Breast epithelium (tissue), 4 donors: ENCODE data around the gene DPP4. TPM values are rescaled to one million over a fixed set of nuclear protein-coding genes. Genes with fewer than 3 reads are reported as not detected.
"Not testable (repeated sequence)": the region's sequence is repeated elsewhere in the genome, so short reads cannot be mapped to it uniquely, and the experiment has no call there.

Experiments
- DNase-seq, 2 donors: peaks; one replicate each; pipeline ENCODE4 v3.0.0-alpha.2; 2019; ENCODE audit warnings: low spot score in 2 of 2
- H3K27ac ChIP-seq, 2 donors: fragments of 200-600 bp; sonication (generic) in 1 of 2; one replicate each; pipeline ENCODE4 v1.5.1; 2016 to 2019; ENCODE audit warnings: mild to moderate bottlenecking in 1 of 2
- H3K27me3 ChIP-seq, 2 donors: fragments of 200-600 bp; sonication (generic) in 1 of 2; one replicate each; pipeline versions ENCODE4 v1.5.1 to v1.6.0; 2017 to 2019; ENCODE audit warnings: control low read depth in 1 of 2, mild to moderate bottlenecking in 1 of 2
- H3K36me3 ChIP-seq: fragments of 200-600 bp; one replicate; pipeline ENCODE4 v1.5.1; 2019
- H3K4me1 ChIP-seq, 2 donors: fragments of 200-600 bp; sonication (generic); one replicate each; pipeline ENCODE4 v1.5.1; 2016 to 2019; ENCODE audit warnings: control low read depth in 1 of 2
- H3K4me3 ChIP-seq, 3 donors: fragments of 200-600 bp; sonication (generic); 1 replicate in 2 of 3; 2 replicates in 1 of 3; pipeline ENCODE4 v1.5.1; 2016 to 2019; ENCODE audit warnings: mild to moderate bottlenecking in 3 of 3, moderate library complexity in 2 of 3
- H3K9me3 ChIP-seq, 2 donors: fragments of 200-600 bp; sonication (generic) in 1 of 2; one replicate each; pipeline ENCODE4 v1.5.1; 2016 to 2019; ENCODE audit warnings: control low read depth in 1 of 2
- CTCF ChIP-seq, 3 donors: fragments of 450-650 bp; IDR thresholded peaks; one replicate each; pipeline ENCODE4 v1.5.1; 2016 to 2017; ENCODE audit warnings: antibody characterized with exemption in 3 of 3, mild to moderate bottlenecking in 3 of 3, moderate library complexity in 3 of 3
- POLR2A ChIP-seq: fragments of 450-650 bp; IDR thresholded peaks from one replicate; pipeline ENCODE4 v1.6.1; 2016; ENCODE audit warnings: antibody characterized with exemption, mild to moderate bottlenecking, moderate library complexity
- POLR2AphosphoS5 ChIP-seq, 3 donors: sonication (generic); formaldehyde crosslinking; IDR thresholded peaks; one replicate each; pipeline ENCODE4 v1.6.1; 2017; ENCODE audit warnings: antibody characterized with exemption in 3 of 3
- intact Hi-C: fragments of 100-400 bp; cut with DNase I; formaldehyde crosslinking; loops from one replicate; pipeline ENCODE4 v1.15.1; 2023; ENCODE audit warnings: low total_unique reads
- total RNA-seq, 3 donors: library from RNA; depleted of rRNA; stranded (reverse); fragments of >200 nt; gene quantifications; one replicate each; pipeline ENCODE4 v1.1.0, GENCODE V29; 2016

The DPP4 gene
- total RNA-seq, 3 donors from 2014 or later = 7.5 to 17.3 (median 11.8) TPM

GRCh38 chr2:161981679-161982250 lies 92.2 kb downstream of the DPP4 start:
- H3K9me3 ChIP-seq = no peaks in the 10 kb centered on the region
- no peak for TF ChIP-seq CTCF (IDR thresholded peaks at IDR 0.05)
- TF ChIP-seq POLR2AphosphoS5 (IDR thresholded peaks at IDR 0.05) = no peak
- no peak for TF ChIP-seq POLR2A
- H3K4me1 ChIP-seq = no peaks in the 10 kb centered on the region
- no peaks in the 10 kb centered on the region for H3K36me3 ChIP-seq
- no peak overlapping the region for H3K27ac ChIP-seq
- intact Hi-C loops = no loop called here
- no peaks in the 10 kb centered on the region for H3K27me3 ChIP-seq
- H3K4me3 ChIP-seq = no peak overlapping the region
- no peak for DNase-seq

GRCh38 chr2:161980976-161981375 lies 93.0 kb downstream of the DPP4 start:
- no peak for DNase-seq
- TF ChIP-seq CTCF (IDR thresholded peaks at IDR 0.05) = no peak
- TF ChIP-seq POLR2AphosphoS5 (IDR thresholded peaks at IDR 0.05) = no peak
- no peak for TF ChIP-seq POLR2A
- Histone ChIP-seq H3K4me1 (no peaks in the 10 kb centered on the region), H3K27ac (no peak overlapping the region), H3K9me3 (no peaks in the 10 kb centered on the region), H3K36me3 (no peaks in the 10 kb centered on the region), H3K27me3 (no peaks in the 10 kb centered on the region), H3K4me3 (no peak overlapping the region)
- intact Hi-C loops = no loop called here

- H3K36me3 ChIP-seq = no peaks in the 10 kb centered on the region
- no peak for DNase-seq
- no peak overlapping the region for H3K4me3 ChIP-seq
- no peaks in the 10 kb centered on the region for H3K9me3 ChIP-seq
- TF ChIP-seq POLR2AphosphoS5 (IDR thresholded peaks at IDR 0.05) (no peak), POLR2A (no peak), CTCF (IDR thresholded peaks at IDR 0.05) (no peak)
- H3K27me3 ChIP-seq = no peaks in the 10 kb centered on the region
- no peak overlapping the region for H3K27ac ChIP-seq
- no peaks in the 10 kb centered on the region for H3K4me1 ChIP-seq
- intact Hi-C loops = no loop called here
These were observed 94.5 kb downstream of the DPP4 start for GRCh38 chr2:161979490-161979889.

- intact Hi-C loops, DNase-seq, H3K4me1 ChIP-seq, H3K27ac ChIP-seq, H3K27me3 ChIP-seq, H3K9me3 ChIP-seq, H3K36me3 ChIP-seq, H3K4me3 ChIP-seq: not testable (repeated sequence)
These were observed 96.1 kb downstream of the DPP4 start for GRCh38 chr2:161977926-161978325.

GRCh38 chr2:161976917-161977316 lies 97.1 kb downstream of the DPP4 start:
- no peak for TF ChIP-seq CTCF (IDR thresholded peaks at IDR 0.05)
- TF ChIP-seq POLR2AphosphoS5 (IDR thresholded peaks at IDR 0.05) = no peak
- no peak for TF ChIP-seq POLR2A
- no peaks in the 10 kb centered on the region for H3K36me3 ChIP-seq
- H3K27ac ChIP-seq = no peak overlapping the region
- H3K9me3 ChIP-seq = no peaks in the 10 kb centered on the region
- no peak for DNase-seq
- H3K4me3 ChIP-seq = no peak overlapping the region
- no peaks in the 10 kb centered on the region for H3K4me1 ChIP-seq
- no peaks in the 10 kb centered on the region for H3K27me3 ChIP-seq
- intact Hi-C loops = no loop called here

GRCh38 chr2:161976295-161976694 lies 97.7 kb downstream of the DPP4 start:
- Histone ChIP-seq H3K27ac (no peak overlapping the region), H3K27me3 (no peaks in the 10 kb centered on the region), H3K36me3 (no peaks in the 10 kb centered on the region), H3K4me1 (no peaks in the 10 kb centered on the region), H3K9me3 (no peaks in the 10 kb centered on the region), H3K4me3 (no peak overlapping the region)
- no peak for DNase-seq
- intact Hi-C loops = no loop called here
- no peak for TF ChIP-seq POLR2AphosphoS5 (IDR thresholded peaks at IDR 0.05)
- no peak for TF ChIP-seq POLR2A
- no peak for TF ChIP-seq CTCF (IDR thresholded peaks at IDR 0.05)
